DND-41 (cell line): ENCODE data around the gene PCDH9.

Source experiments
- EZH2 ChIP-seq: IDR thresholded peaks from 3 replicates; pipeline ENCODE4 v1.6.1; 2012; ENCODE audit warnings: borderline replicate concordance, low read depth, mild to moderate bottlenecking, moderate library complexity, low read length, inconsistent platforms; ENCODE audit not compliant: severe bottlenecking
- TF ChIP-seq, protein P1 (sequence below): IDR thresholded peaks from 2 replicates; pipeline ENCODE4 v1.5.1; 2012; ENCODE audit warnings: borderline replicate concordance, low read length, moderate library complexity, mild to moderate bottlenecking; ENCODE audit not compliant: poor library complexity, severe bottlenecking; ENCODE audit errors: extremely low read depth

DNA sequence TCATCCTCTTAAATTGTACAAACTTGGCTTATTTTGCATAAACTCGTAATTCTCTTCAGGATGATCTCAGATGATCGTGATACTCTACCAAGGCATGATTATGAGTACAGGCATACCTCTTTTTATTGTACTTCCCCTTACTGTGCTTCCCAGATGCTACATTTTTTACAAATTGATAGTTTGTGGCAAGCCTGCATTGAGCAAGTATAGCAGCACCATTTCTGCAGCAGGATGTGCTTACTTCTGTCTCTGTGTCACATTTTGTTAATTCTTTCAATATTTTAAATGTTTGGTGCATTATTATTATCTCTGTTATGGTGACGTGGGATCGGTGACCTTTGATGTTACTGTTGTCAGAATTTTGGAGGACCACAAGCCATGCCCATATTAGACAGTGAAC lies 752.3 kb downstream of the PCDH9 start:
- TF ChIP-seq, protein P1, sequence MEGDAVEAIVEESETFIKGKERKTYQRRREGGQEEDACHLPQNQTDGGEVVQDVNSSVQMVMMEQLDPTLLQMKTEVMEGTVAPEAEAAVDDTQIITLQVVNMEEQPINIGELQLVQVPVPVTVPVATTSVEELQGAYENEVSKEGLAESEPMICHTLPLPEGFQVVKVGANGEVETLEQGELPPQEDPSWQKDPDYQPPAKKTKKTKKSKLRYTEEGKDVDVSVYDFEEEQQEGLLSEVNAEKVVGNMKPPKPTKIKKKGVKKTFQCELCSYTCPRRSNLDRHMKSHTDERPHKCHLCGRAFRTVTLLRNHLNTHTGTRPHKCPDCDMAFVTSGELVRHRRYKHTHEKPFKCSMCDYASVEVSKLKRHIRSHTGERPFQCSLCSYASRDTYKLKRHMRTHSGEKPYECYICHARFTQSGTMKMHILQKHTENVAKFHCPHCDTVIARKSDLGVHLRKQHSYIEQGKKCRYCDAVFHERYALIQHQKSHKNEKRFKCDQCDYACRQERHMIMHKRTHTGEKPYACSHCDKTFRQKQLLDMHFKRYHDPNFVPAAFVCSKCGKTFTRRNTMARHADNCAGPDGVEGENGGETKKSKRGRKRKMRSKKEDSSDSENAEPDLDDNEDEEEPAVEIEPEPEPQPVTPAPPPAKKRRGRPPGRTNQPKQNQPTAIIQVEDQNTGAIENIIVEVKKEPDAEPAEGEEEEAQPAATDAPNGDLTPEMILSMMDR: no peak
- no peak for TF ChIP-seq EZH2
